Activated CD8-positive, alpha-beta memory T cell treated with anti-CD3 and anti-CD28 coated beads, Interleukin-2, amount 50 U/mL, for 48 hours (primary cell): ENCODE data around the gene HCK.

Experiments
- DNase-seq: peaks from one replicate; pipeline ENCODE4 v3.0.0-alpha.2; 2020

Gene HCK

GRCh38 chr20:32132911-32133549 lies 81.0 kb downstream of the HCK start:
- DNase-seq, result no peak

- no peak for DNase-seq
These were observed 82.0 kb downstream of the HCK start for GRCh38 chr20:32134026-32134425.

- DNase-seq, result no peak
These were observed 84.0 kb downstream of the HCK start for GRCh38 chr20:32135983-32136515.

- no peak for DNase-seq
These were observed 86.9 kb downstream of the HCK start for GRCh38 chr20:32138921-32139320.

DNA sequence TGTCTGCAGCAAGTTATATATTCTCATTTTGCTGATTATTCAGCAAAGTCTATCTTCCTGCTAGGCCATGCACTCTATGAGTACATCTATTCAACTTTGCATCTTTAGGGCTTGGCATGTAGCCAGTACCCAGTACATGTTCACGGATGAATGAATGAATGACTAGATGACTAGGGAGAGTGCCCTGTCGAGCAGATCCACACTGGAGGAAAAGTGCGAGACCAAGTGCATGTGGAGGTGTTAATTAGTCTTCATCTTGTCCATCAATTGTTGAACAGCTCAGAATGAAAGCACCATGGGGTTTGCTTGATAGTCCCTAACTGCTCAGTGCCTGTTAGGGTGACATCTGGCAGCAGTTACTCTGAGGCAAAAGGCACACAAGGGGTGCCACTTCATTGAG lies 87.9 kb downstream of the HCK start:
- DNase-seq, result no peak

- no peak for DNase-seq
These were observed 88.6 kb downstream of the HCK start for GRCh38 chr20:32140603-32141002.

DNA sequence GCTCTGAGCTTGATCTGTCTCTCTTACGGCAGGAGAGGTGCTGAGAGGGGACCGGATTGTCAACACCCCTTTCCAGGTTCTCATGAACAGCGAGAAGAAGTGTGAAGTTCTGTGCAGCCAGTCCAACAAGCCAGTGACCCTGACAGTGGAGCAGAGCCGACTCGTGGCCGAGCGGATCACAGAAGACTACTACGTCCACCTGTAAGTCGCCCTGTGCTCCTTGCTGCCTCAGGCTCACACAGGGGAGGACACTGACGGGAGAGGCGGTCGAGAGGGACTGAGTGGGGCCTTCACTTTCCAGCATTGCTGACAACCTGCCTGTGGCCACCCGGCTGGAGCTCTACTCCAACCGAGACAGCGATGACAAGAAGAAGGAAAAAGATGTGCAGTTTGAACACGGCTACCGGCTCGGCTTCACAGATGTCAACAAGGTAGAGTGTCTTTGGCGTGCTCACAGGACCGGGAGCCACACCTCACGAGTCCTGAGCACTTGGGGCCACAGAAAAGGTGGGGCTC lies 89.5 kb downstream of the HCK start:
- no peak for DNase-seq

DNA sequence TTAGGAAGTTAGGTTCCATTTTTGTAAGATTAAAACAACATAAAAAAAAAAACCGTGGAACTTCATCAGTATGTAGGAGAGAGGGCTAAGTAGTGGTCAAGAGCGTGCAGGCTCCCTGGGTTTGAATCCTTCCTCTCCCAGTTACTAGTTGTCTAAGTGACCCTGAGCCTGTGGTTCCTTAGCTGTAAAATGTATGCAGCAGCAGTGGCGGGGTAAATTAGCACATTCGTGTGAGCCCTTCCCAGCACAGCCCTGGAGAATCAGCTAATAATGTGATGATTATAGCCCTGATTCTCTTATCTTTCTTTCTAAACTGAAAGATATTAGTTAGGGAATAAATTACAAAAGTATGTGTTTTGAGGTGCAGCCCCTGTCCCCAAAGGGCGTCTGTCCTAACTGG lies 90.0 kb downstream of the HCK start:
- no peak for DNase-seq

DNA sequence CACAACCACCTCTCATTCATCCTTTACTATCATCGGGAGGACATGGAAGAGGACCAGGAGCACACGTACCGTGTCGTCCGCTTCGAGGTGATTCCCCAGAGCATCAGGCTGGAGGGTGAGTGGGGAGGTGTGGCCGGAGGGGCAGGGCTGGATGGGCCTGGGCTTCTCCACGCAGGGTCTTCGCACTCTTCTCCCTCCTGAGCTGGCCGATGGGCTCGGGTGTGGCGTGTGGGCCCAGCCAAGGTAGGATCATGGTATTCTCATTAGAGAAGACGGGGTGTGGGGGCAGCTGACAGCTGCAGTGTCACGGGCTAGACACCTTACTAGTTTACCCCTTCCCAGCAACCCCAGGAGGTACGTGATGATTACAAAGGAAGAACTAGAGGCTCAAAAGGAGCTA lies 90.9 kb downstream of the HCK start:
- no peak for DNase-seq

- no peak for DNase-seq
These were observed 93.0 kb downstream of the HCK start for GRCh38 chr20:32144898-32145662.

DNA sequence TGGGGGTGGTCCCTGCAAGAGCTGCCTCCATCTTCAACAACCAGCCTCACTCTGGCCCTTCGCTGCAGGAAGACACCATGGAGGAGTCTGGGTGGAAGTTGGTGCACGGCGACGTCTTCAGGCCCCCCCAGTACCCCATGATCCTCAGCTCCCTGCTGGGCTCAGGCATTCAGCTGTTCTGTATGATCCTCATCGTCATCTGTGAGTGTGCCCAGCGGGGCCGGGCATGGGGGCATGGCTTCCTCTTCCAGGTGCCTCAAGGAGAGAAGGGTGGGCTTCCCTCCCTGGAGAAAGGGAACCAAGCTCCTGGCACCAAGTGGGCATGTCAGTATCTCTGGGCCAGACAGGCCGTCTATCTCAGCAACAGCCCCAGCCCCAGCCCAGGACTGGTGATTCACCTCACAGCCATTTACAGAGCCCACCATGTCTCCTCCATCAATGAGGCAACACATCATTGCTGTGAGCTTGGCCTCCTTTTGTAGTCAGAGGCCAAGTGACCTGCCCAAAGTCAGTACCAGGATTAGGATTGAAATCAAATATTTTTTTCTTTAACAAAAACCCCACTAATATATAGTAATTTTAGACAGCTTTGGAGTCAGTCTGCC lies 97.6 kb downstream of the HCK start:
- DNase-seq, result no peak

- no peak for DNase-seq
These were observed 98.3 kb downstream of the HCK start for GRCh38 chr20:32150291-32150848.
